GM12891 (cell line): ENCODE data around the gene NECAB3. TPM values are rescaled to one million over a fixed set of nuclear protein-coding genes. Genes with fewer than 3 reads are reported as not detected.

Experiments used
- DNase-seq: peaks from one replicate; pipeline ENCODE4 v3.0.0; 2011; ENCODE audit warnings: low spot score; ENCODE audit not compliant: insufficient read length
- FAIRE-seq: peaks from 2 replicates; lab custom pipeline; 2011; peaks lifted over from hg19 to GRCh38; lab: Jason Lieb, UNC
- PAX5 ChIP-seq: IDR thresholded peaks from 2 replicates; pipeline ENCODE4 v1.6.1; 2011; ENCODE audit warnings: low read length, moderate library complexity, mild to moderate bottlenecking; ENCODE audit not compliant: insufficient read depth, severe bottlenecking
- POLR2A ChIP-seq: IDR thresholded peaks from 2 replicates; pipeline ENCODE4 v1.6.1; 2011; ENCODE audit warnings: low read depth, low read length, control low read depth
- POLR2AphosphoS5 ChIP-seq: IDR thresholded peaks from 2 replicates; pipeline ENCODE4 v1.6.1; 2011; ENCODE audit warnings: low read depth, low read length, control low read depth
- POU2F2 ChIP-seq: IDR thresholded peaks from 2 replicates; pipeline ENCODE4 v1.6.1; 2011; ENCODE audit warnings: low read depth, mild to moderate bottlenecking, control low read depth, low read length, moderate library complexity
- SPI1 ChIP-seq: IDR thresholded peaks from 2 replicates; pipeline ENCODE4 v1.6.1; 2011; ENCODE audit warnings: low read depth, low read length, control low read depth
- TAF1 ChIP-seq: IDR thresholded peaks from 2 replicates; pipeline ENCODE4 v1.6.1; 2011; ENCODE audit warnings: low read depth, low read length, control low read depth
- polyA plus RNA-seq: library from polyadenylated mRNA; unstranded; fragments of >200 nt; gene quantifications from one replicate; pipeline ENCODE4 v1.2.1, GENCODE V29; 2012; ENCODE audit warnings: low read depth, missing spikeins, inconsistent platforms; ENCODE audit not compliant: missing spikeins

The NECAB3 gene, protein sequence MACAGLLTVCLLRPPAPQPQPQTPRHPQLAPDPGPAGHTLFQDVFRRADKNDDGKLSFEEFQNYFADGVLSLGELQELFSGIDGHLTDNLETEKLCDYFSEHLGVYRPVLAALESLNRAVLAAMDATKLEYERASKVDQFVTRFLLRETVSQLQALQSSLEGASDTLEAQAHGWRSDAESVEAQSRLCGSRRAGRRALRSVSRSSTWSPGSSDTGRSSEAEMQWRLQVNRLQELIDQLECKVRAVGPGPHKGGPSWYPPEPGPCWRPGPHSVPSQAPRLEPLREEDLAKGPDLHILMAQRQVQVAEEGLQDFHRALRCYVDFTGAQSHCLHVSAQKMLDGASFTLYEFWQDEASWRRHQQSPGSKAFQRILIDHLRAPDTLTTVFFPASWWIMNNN
- polyA plus RNA-seq, result 6.2 TPM

- TF ChIP-seq POLR2A (peak; percentile 61; the same call in 1 of the 2 replicates), POLR2AphosphoS5 (peak; percentile 75), POU2F2 (no peak)
- peak; percentile 92 for DNase-seq
- peak; percentile 54 for FAIRE-seq
These were observed at the start of gene NECAB3 for GRCh38 chr20:33674294-33675135. Gene NECAB3, minus strand, starts transcription at chr20:33674428. Its CDS starts 76 bp downstream, at chr20:33674352.

DNA sequence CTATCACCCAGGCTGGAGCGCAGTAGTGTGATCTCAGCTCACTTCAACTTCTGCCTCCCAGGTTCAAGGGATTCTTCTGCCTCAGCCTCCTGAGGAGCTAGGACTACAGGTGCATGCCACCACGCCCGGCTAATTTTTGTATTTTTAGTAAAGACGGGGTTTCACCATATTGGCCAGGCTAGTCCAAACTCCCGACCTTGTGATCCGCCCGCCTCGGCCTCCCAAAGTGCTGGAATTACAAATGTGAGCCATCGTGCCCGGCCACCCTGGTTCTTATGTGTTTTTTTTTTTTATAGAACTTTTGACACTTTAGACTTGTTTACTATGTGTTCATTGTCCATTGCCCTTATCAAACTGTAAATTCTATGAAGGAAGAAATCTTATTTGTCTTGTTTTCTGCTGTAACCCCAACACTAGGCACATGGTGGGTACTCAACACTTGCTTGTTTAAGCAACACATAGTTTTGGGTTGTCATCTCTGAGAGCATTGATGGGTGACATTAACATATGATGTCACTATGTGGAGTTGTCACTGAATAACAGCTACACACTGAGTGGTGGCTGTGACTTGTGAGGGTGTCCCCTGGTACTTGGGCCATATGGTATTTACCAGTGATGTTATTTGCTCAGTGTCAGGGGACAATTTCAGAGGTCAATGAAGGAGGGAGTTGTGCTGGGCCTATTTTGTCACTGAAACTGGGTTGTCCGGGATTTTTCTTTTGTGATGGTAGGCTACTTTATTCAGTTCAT lies 47.3 kb upstream of the NECAB3 start:
- TF ChIP-seq POLR2AphosphoS5 (no peak), POLR2A (no peak), POU2F2 (no peak), SPI1 (no peak), TAF1 (no peak), PAX5 (no peak)
- peak; percentile 9 for FAIRE-seq
- no peak for DNase-seq

- FAIRE-seq, result peak; percentile 97
- DNase-seq, result peak; percentile 95
- peak; percentile 35 for TF ChIP-seq PAX5
- TF ChIP-seq POLR2AphosphoS5, result no peak
- TF ChIP-seq POU2F2, result 0 out of 2 replicates have a peak, but pooled peaks have one; percentile 21
- no peak for TF ChIP-seq SPI1
- TF ChIP-seq TAF1, result no peak
- TF ChIP-seq POLR2A, result peak; percentile 26; the same call in 1 of the 2 replicates
These were observed 45.9 kb upstream of the NECAB3 start, which contains the start of gene PXMP4 for GRCh38 chr20:33719989-33720709. Gene PXMP4, minus strand, starts transcription at chr20:33720310. Its CDS starts 103 bp downstream, at chr20:33720207.

GRCh38 chr20:33719277-33719988 lies 45.2 kb upstream of the NECAB3 start:
- no peak for FAIRE-seq
- DNase-seq, result no peak

GRCh38 chr20:33716498-33716897 lies 42.3 kb upstream of the NECAB3 start:
- DNase-seq, result no peak
- no peak for FAIRE-seq
- TF ChIP-seq SPI1 (no peak), TAF1 (no peak), PAX5 (no peak), POU2F2 (no peak), POLR2AphosphoS5 (no peak), POLR2A (no peak)

More at GRCh38 chr20:33719277-33719988, 45.2 kb upstream of the NECAB3 start:
- no peak for TF ChIP-seq TAF1
- TF ChIP-seq SPI1, result 0 out of 2 replicates have a peak, but pooled peaks have one; percentile 17

DNA sequence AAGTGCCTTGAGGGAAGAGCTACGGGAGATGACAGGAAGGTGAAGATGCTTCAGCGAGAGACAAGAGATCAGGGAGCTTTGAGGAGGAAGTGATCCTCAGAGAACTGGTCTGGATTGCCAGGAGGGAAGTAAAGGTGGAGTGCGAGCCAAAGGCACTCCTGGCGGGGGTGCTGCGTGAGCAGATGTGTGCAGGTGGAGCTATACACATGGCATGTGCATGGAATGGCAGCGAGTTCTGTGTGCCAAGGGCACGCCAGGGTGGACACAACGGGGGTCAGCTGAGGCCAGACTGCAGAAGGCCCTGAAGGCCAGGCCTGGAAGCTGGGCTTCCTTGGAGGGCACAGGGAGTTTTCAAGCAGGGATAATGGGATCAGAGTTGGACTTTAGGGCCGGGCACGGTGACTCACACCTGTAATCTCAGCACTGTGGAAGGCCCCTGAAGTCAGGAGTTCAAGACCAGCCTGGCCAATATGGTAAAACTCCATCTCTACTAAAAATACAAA lies 39.7 kb upstream of the NECAB3 start:
- TF ChIP-seq SPI1, result no peak
- TF ChIP-seq TAF1, result no peak
- TF ChIP-seq POLR2A, result no peak
- no peak for TF ChIP-seq POLR2AphosphoS5
- FAIRE-seq (no peak), DNase-seq (no peak)

DNA sequence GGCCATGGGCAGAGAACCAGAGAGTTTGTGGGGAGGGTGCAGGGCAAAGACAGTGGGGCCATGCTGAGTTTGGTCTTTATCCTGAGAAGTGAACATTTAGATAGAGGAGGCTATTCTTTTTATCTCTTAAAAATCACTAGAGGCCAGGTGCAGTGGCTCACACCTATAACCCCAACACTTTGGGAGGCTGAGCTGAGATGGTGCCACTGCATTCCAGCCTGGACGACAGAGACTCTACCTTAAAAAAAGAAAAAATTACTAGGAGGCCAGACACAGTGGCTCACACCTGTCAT lies 37.2 kb upstream of the NECAB3 start:
- FAIRE-seq, result no peak
- no peak for DNase-seq
- no peak for TF ChIP-seq POLR2AphosphoS5
- no peak for TF ChIP-seq SPI1
- no peak for TF ChIP-seq POU2F2
